ENCODE results near the gene ZACN.

Gene ZACN

GRCh38 chr17:76131692-76132573 lies 53.0 kb downstream of the ZACN start:
- TF ChIP-seq CTCF (IDR thresholded peaks at IDR 0.05; ENCODE audit: low read depth, low read length), result no peak
- H3K4me3 ChIP-seq (ENCODE audit: low read depth, low read length), result no peak overlapping the region
